Thyroid gland (tissue), 4 donors: ENCODE measurements around the gene LRRC73.

Experiments used
- CTCF ChIP-seq, 6 experiments: fragments of 200-600 bp in 3 of 6; fragments of 450-650 bp in 3 of 6; sonication (generic) in 3 of 6; IDR thresholded peaks; one replicate each; pipeline ENCODE4 v1.5.1; 2016 to 2019; ENCODE audit warnings: antibody characterized with exemption in 6 of 6, mild to moderate bottlenecking in 2 of 6, inconsistent platforms in 1 of 6, moderate library complexity in 1 of 6
- POLR2A ChIP-seq, 2 donors: fragments of 450-650 bp; IDR thresholded peaks; one replicate each; pipeline ENCODE4 v1.6.1; 2017; ENCODE audit warnings: antibody characterized with exemption in 2 of 2, mild to moderate bottlenecking in 2 of 2, moderate library complexity in 1 of 2

GRCh38 chr6:43502666-43503065 is 7.5 kb downstream of the LRRC73 start:
- TF ChIP-seq CTCF (IDR thresholded peaks at IDR 0.05) (no peak), POLR2A (IDR thresholded peaks at IDR 0.05) (no peak)
